ENCODE results near the gene IFI27.

The IFI27 gene

DNA sequence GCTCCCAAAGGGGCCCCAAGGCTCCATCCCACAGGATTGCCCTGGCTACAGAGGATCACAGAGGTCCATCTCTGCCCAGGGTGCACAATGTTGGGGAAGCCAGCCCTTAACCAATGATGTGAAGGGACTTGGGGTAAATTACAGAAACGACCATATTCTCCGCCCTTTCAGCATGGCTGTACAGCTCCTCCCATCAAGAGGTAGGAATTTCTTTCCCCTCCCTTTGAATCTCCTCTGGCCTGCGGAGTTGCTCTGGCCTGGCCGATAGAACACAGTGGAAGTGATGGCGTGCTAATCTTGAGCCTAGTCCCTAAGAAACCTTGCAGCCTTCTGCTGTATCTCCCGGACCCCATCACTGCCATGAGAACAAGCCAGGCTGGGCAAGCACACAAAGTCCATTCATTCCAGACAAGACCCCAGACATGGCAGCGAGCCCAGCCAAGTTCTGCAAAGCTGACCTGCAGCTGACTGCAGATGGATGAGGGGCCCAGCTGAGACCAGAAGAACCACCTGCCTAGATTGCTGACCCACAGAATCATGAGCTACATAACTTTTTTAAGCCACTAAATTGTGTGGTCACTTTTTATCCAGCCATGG is 6.9 kb upstream of the IFI27 start:
- no peak for FAIRE-seq

DNA sequence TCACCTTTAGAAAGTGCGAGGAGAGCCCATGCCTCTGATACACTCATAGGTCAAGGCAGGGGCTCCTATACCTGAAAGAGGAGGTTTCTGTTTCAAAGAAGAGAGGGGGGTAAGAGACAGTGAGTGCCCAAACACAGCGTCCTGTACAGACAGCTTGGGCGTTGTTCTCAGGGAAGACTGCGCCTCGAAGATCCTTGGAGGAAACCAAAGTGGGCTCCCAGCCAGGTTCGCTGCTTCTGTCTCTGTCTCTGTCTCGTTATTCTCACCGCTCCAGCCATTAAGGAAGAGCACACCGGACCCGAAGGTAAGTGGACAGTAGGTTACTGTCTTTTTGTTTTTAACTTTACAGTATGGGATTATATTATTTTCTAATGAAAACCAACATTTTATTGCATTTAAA is 5.8 kb upstream of the IFI27 start:
- FAIRE-seq: no peak

GRCh38 chr14:94109915-94110250 is 653 bp upstream of the IFI27 start:
- no peak for FAIRE-seq

DNA sequence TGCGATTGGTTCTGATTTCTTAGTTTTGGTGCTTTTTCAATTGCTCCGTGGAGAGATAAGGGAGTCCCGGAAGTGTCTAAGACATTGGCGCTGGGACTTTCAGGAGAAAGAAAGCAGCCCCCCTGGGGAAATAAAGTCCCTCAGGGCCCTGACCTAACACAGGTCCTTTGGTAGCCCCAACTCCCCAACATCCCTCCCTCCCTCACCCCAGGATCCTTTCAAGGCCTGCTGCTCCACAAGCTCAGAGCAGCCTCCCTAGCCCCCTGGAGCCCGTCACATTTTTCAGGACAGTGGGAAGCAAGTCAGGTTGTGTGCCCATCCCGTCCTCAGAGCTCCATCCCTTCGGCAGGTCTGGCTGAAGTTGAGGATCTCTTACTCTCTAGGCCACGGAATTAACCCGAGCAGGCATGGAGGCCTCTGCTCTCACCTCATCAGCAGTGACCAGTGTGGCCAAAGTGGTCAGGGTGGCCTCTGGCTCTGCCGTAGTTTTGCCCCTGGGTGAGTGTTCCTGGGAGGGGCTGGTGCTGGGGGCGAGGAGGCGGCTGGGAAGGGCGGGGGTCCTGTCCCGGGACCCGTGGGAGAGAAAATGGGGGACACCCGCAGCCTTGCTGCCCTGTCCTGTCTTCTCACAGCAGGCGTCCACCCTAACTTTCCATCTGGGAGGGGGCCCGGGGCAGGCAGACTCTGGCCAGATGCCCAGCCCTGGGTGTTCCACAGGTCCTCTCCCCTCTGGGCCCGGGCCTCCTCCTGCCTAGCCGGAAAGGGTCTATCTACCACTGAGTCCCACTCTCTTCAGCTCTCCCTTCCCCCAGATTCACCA is 950 bp downstream of the IFI27 start:
- no peak for FAIRE-seq

DNA sequence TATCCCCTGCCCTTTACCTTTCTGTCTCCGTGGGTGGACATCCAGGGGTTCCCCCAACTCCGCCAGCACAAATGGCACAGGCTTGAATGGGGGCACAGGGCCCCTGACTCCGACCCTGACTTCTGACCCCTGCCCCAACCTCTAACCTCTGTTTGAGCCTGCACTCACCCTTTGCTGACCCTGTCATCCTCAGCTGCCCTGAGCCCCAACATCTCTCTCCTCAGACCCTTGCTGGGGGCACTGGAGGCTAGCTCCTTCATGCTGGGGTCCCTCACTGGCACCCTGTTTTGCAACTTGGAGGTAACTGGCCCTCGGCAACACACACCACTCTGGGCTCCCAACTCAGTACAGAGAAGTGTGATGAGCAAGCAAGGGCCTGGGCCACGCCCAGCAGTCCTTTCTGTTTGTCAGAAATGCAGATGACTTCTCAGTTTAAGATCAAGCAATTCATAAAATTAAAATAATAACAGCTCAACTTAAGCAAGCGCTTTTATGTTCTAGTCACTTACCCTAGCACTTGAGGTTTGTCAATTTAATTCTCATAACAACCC is 2.1 kb downstream of the IFI27 start:
- no peak for FAIRE-seq

DNA sequence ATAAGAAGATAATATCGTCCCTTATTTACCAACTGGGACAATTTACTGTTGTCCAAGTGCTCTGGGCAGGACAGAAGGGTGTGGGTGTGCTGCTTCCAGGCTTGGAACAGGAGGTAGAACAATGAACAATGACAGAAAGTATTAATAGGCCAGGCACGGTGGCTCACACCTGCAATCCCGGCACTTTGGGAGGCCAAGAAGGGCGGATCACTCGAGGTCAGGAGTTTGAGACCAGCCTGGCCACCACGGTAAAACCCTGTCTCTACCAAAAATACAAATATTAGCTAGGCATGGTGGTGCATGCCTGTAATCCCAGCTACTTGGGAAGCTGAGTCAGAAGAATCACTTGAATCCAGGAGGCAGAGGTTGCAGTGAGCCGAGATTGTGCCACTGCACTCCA is 2.5 kb downstream of the IFI27 start:
- no peak for FAIRE-seq

DNA sequence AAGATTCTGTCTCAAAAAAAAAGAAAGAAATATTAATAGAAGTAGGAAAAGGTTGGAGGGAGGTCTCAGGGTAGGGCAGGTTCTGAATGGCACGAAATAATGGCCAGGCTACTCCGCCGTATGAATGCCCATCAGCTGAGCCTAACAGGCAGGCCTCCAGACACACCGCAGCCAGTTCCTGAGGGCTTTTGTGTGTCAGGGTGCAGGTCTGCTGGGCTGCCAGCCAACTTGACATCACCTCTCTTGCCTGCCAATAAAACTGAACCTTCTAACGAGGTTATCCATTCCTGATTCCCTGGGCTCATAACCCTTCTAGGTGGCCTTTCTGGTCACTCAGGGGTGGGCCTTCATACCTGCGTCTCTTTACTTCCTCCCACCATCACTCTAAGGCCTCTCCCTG is 3.0 kb downstream of the IFI27 start:
- FAIRE-seq: no peak

- no peak for FAIRE-seq
These were observed 3.5 kb downstream of the IFI27 start for GRCh38 chr14:94113908-94114588.

GRCh38 chr14:94114589-94115057 is 4.1 kb downstream of the IFI27 start:
- FAIRE-seq: no peak

- FAIRE-seq: no peak
These were observed 4.6 kb downstream of the IFI27 start for GRCh38 chr14:94115058-94115591.

DNA sequence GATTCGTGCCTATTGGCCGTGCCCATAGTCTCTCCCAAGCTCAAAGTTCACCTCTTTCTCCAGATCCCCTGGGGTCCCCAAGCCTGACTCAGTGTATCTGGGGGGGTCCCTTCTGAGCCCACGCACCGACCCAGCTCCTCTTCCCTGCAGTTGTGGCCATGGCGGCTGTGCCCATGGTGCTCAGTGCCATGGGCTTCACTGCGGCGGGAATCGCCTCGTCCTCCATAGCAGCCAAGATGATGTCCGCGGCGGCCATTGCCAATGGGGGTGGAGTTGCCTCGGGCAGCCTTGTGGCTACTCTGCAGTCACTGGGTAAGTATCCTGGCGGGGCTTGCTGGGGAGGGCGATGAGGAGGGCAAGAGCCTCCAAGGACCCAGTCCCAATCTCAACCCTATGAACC is 5.1 kb downstream of the IFI27 start:
- no peak for FAIRE-seq

DNA sequence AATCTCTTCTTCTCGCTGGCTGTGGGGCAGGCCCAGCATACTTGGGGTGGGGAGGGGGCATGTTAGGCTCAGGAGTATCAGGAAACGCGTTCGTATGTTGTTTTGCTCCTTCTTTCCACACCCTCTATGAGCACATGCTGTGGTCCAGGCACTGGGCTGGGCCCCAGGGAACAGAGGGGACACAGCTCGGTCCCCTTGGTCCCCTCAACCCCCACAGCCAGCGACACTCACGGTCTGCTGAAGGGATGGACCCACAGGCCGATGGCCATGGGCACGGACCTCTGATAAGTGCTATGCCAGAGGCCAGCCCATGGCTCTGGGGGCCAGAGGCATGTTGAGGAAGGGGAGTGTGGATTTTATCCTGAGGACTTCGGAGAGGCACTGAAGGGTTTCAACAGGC is 6.2 kb downstream of the IFI27 start:
- FAIRE-seq: no peak

DNA sequence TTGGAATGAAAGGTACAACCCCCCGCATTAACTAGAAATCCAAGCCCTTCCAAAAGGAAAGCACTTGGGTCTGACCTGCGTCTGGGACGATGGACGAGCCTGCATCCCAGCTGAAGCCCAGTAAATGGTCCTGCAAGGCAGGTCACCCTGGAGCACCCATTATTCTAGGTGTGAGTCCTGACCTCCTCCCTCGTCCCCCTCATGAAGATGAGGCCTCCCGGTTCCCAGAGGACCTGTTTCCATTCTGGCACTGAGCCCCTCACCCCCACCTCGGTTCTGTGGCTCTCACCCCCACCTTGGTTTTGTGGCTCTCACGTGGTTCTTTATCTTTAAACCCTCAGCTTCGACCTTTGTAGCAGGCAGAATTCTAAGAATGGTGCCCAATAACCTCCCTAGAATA is 7.3 kb downstream of the IFI27 start:
- no peak for FAIRE-seq

DNA sequence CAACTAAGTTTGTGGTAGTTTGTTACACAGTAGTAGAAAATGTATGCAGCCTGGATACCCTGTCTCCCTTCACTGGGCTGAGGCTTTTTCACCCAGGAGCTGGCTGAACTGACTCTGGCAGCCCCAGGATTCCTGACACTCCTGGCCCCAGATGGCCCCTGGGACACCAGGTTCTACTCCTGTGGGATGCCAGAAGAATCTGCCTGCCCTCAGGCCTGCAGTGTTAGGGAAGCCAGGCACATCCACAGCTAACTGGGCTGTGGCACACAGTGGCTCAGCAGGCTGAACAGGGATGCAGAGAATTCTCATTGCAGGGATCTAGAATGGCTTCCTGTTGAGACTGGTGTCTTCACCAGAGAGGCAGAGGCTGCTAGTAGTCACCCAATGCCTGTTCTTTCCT is 8.5 kb downstream of the IFI27 start:
- FAIRE-seq: no peak

DNA sequence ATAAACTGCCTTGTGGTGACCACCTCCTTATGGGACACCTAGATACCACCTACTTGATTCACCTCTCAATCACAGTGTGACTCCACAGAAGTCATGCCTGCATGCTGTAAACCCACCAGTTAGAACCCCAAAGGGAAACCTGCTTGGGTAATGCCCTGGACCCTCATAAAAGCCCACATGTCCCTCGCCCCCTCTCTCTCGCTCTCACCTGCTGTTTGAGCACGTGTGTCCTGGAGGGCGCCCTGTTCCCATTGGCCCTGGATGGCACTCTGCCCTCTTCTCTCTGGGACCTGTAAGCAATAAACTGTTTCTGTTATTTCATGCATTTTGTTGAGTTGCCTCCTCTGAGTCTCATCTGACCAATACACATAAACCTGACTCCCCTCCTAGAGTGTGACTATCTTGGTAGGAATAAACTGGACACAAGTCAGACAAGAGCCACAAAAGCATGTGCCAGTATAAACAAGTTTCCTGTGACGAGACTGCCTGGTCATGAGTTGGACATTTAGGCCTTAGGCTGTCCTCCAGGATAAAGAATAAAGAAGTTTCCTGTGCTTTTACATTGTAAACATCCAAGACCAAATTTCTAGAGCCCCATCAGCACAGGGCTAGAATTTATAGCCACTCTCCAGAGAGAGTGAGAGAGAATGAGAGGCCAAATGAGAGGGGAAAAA is 10.3 kb downstream of the IFI27 start:
- no peak for FAIRE-seq

GRCh38 chr14:94121485-94121884 is 10.9 kb downstream of the IFI27 start:
- no peak for FAIRE-seq

- FAIRE-seq: no peak
These were observed 11.9 kb downstream of the IFI27 start for GRCh38 chr14:94122438-94122837.

GRCh38 chr14:94123296-94123695 is 12.8 kb downstream of the IFI27 start:
- FAIRE-seq: no peak

DNA sequence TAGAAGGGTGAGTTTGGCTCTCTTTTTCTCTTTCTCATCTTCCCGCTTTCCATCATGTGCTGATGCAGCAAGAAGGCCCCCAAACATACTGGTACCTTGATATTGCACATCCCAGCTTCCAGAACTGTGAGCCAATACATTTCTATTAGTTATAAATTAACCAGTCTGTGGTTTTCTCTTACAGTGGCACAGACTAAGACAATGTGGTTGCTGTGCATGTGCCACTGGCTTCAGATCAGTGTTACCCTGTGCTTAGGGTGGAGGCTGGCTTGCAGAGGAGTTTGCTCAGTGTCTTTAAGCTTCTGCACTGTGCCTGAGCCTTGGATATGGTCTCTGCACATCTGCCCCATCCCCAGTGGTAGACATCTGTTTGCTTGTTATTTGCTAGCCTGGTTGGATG is 13.3 kb downstream of the IFI27 start:
- no peak for FAIRE-seq

DNA sequence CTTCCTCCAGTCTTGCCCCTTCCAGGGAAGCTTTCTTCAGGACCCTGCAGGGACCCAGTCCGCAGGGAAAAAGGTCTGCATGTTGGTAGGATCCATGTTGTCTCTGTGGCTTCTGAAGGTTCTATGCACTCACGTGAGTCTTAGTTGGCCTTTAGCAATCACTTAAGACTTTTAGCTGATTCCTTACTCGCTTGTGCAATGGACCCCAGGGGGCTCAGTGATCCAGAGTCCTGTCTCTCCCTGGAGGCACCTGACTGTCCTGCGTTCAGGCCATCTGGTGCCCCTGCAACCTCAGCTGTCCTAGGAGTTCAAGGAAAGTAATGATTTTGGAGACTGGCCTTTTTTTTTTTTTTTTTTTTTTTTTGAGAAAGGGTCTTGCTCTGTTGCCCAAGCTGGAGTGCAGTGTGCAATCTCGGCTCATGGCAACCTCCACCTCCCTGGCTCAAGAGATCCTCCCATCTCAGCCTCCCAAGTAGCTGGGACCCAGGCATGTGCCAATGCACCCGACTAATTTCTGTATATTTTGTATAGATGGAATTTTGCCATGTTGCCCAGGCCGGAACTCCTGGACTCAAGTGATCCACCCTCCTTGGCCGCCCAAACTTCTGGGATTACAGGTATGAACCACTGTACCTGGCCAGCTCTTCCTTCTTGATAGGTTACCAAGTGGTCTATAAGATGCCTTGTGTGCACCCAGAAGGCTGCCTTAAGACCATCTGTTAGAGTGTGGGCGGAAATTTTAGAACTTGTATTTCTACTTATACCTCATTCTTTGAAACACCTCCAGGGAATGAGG is 14.2 kb downstream of the IFI27 start:
- no peak for FAIRE-seq

DNA sequence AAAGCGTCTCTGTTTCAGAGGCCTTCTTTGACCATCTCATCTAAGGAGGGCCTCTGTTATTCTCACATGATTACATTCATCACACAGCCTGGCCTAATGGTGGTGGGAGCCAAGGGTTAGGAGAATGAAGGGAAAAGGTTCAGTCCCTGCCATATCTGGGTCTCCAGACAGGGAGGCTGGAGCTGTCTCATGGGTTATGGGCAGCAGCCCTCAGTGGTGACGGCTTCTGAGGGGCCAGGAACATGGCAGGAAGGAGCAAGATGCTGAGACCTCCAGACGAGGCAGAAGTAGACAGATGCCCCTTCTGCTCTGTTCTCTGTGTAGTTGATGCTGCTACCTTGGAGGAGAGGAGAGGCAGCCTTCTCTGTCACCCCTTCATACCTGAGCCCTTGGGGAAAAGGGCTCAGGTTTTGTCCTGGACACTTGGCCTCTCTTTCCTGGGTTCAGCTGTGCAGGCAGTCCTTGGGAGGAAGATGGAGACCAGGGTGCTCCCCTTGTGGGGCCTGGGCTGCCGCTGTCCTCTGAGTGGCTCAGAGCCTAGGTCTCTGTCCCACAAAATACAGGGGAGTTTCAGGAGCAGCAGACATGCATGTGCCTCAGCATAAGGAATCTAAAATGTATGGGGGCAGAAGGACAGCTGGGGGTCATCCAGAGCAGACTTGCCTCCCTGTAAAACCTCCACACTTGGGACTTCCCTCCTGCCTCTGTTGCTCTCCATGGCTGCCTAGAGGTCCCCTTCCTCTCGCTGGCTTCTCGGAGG is 15.3 kb downstream of the IFI27 start:
- no peak for FAIRE-seq

DNA sequence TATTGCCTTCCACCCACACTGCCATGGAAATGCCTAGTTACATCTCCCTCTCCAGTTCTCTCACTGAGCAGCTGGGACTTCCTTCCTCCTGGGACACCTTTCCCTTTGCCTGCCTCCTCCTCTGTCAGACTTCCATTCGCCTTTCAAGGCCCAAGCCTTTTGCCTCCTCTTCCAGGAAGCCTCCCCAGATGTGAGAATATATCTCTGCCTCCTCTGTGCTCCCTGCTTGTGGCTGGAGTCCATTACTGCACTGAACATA is 15.8 kb downstream of the IFI27 start:
- no peak for FAIRE-seq

Measured in G401.6 (cell line).